Daoy (cell line): Measurements from ENCODE around the gene RTF2. TPM values are rescaled to one million over a fixed set of nuclear protein-coding genes. Genes with fewer than 3 reads are reported as not detected.

ENCODE experiments used
- DNase-seq: peaks from one replicate; pipeline ENCODE4 v3.0.0-alpha.2; 2015; ENCODE audit warnings: low read depth
- total RNA-seq: library from RNA; depleted of rRNA; stranded (reverse); fragments of >200 nt; shearing (Covaris generic); gene quantifications from 2 replicates; pipeline ENCODE4 v1.2.3, GENCODE V29; 2014; rRNA removed

Gene RTF2, protein sequence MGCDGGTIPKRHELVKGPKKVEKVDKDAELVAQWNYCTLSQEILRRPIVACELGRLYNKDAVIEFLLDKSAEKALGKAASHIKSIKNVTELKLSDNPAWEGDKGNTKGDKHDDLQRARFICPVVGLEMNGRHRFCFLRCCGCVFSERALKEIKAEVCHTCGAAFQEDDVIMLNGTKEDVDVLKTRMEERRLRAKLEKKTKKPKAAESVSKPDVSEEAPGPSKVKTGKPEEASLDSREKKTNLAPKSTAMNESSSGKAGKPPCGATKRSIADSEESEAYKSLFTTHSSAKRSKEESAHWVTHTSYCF
- 81.7 and 87.3 TPM in 2 replicates for total RNA-seq

DNA sequence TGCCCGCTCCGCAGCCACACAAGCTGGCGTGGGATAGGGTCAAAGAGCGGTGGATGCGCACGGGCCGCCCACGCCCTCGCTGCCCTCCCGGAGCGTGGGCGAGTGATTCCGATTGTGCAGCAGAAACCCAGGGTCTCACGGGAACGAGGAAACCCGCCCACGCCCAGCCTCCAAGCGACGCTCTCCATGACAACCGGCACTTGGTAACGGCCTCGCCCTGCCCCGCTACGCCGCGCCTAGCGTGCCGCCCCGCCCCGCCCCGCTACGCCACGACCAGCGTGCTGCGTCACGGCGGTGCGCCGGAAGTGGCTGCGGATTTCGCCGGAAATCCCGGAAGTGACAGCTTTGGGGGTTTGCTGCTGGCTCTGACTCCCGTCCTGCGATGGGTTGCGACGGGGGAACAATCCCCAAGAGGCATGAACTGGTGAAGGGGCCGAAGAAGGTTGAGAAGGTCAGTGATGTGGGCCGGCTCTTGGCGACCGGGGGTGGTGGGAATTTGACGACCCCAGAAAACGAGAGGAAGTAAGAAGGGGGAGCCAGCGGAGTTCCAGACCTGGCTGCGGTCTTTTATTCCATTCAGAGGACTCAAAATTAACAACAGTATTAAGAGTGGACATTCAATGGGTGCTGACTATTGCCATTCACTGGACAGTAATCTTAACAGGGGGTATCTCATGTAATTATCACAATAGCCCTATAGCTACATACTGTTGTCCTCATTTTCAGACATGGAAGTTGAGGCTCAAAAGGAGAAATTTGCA is at the start of gene RTF2:
Gene RTF2 (plus strand): TSS at position 312 of the 761 bp plus-strand sequence. CDS start 71 bp downstream, at position 383.
- DNase-seq, result peak; percentile 97

DNA sequence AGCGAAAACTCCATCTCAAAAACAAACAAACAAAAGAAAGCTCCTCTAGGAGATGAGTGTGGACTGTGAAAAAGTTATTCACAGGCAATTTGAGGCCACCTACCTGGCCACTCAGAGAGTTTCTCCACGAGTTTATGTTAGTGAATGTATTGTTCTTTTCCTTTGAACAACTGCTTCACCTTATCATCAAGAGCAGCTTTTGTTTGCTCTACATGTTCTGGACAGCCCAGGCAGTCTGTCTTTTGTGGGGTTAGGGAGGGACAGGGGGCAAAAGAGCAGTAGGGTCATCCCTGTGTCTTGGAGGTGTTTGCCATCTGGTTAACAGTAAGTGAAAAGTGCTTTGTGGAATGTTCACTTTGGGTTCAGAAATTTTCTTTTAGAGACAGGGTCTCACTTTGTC is 48.4 kb upstream of the RTF2 start:
- no peak for DNase-seq

DNA sequence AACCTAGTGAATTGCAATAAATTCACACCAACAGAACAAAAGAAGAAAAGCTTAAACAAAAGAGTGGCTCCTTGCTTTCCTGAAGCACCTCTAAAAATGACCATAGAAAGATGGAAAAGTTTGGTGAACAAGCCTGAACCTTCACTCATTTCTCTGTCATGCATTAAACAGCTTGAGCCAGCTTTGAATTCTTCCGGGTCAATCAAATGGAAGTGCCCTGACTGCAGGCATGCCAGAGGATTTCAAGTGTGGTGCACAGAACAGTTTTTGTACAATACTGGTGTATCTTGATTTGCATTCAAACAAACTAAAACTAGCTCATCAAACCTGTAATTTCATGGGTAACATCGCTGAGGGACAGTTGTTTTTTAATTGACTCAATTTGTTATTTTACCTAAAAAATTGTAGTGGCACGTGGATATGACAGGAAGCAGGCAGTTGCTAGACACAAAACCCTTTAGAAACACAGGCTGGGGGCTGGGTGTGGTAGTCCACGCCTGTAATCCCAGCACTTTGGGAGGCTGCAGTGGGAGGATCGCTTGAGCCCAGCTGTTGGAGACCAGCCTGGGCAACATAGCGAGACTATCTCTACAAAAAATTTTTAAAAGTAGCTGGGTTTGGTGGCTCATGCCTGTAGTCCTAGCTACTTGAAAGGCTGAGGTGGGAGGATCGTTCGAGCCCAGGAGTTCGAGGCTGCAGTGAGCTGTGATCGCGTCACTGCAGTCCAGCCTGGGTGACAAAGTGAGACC is 47.3 kb upstream of the RTF2 start:
- DNase-seq, result no peak

DNA sequence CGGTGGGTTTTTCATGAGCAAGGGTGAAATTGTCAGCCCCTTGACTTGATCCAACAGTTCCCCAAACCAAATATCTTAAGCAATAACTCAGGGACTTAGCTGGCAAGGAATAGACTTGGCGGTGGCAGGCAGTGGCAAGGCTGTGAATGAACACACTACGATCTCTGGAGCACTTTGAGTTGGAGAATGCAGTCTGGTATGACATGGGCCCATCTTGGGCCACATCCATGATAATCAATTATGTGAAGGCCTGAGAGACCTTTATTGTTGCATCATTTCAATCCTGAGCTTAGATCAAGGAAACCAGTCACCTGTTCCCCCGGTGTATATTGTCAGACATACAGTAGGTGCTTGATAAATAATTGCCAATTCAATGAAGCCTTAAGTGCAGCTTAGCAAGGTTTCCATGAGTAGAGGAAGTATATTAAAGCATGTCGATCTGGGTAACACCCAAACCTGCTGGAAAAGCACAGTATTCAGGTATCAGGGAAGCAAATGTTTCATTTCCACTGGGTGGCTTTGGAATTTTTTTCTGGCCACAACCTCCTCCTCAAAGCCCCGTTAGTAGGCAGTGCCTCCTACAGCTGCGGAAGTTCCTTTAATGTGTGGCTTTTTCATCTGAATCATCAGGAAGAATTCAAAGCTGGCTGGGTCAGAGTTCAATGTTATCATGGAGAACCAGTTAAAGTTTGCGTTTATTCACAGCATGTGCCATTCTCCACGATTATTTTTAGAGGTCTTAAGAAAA is 46.2 kb upstream of the RTF2 start:
- DNase-seq, result peak; percentile 81

DNA sequence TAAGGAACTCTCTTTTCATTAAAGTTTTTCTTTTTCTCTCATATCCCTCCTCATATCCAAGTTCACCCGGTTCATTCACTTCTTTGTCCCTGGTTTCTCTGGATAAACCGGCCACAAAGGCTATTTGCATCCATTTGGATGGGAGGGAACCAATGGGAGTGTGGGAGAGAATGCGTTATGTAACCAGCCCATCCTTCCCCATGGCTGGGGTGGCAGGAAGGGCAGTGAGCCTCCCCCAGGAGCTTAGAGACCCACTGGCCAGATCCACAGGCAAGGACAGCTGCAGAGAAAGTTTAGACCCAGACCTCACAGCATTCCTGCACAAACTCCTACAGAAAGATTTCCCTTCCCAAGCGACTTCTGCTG is 45.6 kb upstream of the RTF2 start:
- peak; percentile 47 for DNase-seq

DNA sequence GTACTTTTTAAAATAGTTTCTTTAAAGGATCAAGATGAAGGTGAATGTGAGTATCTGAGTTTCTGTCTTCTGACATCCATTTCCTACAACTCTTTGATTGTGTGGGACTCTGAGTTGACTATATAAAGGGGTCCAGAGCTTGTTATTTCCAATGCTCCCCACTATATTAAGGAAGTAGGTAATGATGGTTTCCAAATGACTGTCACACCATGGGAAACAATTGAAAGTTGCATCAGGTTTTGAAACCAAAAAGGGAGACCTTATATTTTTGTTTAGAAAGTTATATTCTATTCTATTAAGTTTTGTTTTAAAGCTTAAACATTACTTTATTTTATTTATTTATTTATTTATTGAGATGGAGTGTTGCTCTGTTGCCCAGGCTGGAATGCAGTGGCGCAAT is 45.2 kb upstream of the RTF2 start:
- DNase-seq, result no peak

DNA sequence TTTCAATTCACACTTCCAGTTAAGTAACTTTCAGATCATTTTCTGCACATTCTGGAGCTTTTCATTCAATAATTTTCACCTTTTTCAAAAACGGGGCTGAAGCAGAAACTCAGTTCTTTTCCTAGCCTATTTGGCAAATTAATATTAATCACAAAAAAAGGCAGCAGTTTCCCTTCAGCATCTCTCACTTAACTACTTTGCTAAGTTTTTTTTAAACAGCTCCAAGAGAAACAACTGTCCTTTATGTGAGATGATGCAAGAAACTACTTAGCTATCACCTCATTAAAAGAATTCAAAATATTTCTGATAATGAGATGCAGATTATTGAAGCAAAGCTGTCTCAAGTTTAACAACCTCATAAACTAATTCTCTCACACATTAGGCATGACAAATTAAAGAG is 44.5 kb upstream of the RTF2 start:
- no peak for DNase-seq

DNA sequence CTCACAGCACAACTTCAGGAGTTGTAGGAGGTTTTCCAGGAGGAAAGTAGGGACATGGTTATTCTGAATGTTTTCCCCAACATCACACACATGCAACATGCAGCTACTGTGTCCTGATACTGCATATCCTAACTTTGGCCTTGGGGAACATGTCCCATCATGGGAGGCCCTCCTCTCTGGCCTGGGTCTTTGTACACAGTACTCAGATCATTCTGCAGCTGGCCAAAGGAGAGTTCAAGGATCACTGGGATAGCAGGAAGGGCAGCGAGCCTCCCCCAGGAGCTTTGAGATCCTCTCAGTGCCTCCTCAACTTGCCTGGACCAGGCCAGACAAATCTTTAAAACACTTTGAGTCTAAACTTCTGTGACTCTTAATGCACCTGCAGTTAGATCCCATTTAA is 43.5 kb upstream of the RTF2 start:
- DNase-seq, result no peak

DNA sequence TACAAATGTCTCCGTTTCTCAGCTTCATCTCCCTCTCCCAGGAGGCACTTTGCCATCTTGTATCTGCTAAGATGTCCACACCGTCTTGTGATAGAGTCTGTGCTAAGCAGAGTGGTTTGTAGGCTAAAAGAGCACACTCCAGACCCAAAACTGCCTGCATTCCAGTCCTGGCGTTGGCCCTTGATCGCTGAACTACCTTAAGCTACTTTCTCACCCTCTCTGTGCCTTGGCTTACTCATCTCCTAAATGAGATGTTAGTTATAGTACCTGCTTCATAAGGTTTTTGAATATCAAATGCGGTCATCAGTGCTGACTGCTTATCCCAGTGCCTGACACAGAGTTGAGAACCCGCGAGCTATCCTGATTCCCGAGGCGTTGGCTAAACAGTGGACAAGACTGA is 42.4 kb upstream of the RTF2 start:
- no peak for DNase-seq

DNA sequence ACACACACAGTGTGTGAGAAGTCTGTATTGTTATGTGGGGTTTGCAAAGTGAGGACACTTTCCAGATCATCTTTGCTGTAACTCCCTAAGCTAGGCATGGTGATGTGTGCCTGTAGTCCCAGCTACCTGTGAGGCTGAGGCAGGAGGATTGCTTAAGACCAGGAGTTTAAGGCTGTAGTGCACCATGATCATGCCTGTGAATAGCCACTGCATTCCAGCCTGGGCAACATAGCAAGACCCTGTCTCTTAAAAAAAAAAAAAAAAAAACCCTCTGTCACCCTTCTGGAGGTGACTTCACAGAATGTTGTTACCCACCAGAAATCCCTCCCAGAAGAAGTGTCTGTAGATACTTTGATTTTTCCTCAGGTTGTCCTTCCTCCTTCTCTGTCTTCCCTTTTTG is 41.5 kb upstream of the RTF2 start:
- no peak for DNase-seq

DNA sequence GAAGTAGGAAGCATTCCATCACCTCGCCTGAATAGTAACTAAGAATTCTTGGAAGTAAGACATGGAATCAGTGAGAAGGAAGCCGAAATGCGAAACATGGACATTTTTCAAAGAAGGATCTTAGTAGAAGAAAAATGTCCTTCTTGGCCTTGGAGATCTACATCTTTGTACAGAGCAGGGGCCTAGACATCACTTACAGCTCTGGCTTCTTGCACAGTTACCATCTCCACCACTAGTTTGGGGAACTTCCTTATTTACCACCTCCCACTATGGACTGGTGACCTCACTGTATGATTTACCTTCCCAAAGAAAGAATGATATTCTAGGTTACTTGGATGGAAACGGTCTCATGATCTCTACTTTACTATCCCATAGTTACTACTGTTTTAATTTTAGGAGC is 40.6 kb upstream of the RTF2 start:
- no peak for DNase-seq

DNA sequence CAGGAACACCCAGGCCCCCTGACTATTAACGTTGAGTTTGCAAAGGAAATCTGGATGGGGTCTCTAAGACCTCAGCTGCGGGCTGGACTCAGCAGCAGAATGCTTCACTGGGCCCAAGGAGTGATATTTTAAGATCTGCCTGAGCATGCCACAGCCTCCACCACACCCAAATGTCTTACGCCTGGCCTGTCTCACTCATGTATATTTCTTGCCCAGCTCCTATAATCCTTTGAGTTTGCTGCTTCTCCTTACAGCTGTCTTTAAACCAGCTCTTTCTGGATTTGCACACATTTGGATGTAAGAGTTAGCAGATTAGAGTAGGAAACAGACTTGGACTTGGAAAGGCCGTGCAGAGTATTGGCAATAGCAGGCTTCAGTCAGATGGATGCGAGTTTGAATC is 40.0 kb upstream of the RTF2 start:
- no peak for DNase-seq

DNA sequence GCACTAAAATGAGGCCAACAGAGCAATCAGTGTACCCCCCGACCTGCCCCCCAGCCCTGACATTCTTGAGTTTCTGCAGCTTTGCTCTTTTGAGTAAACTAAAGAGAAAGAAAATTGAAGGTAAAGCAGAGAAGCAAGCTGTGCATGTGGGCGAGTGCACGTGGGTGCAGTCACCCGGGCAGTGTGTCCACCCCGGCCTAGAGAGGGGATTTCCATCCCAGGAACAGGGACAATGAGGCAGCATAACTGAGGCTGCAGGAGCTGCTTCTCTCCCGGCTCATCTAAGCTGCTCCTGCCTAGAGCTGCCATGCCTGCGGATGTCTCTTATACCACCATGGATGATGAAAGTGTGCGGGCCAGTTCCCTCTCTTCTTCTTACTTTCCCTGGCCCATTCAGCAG is 39.5 kb upstream of the RTF2 start:
- DNase-seq, result no peak

DNA sequence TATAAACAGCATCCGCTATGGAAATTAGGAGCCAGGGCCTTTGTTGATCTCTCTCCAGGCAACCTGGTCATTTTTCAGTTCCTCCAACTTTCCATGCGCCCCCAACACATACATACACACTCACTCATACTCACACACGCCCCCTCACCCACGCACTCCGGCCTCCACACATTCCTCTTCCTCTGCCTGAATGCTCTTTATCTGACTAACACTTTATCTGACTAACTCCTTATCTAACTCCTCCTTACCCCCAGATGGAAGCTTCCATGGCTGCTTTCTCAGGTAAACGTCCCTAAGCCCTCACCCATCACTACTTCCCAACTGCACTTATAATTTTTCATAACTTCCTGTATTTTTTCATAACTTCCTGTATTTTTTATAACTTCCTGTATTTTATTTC is 38.9 kb upstream of the RTF2 start:
- peak; percentile 67 for DNase-seq

DNA sequence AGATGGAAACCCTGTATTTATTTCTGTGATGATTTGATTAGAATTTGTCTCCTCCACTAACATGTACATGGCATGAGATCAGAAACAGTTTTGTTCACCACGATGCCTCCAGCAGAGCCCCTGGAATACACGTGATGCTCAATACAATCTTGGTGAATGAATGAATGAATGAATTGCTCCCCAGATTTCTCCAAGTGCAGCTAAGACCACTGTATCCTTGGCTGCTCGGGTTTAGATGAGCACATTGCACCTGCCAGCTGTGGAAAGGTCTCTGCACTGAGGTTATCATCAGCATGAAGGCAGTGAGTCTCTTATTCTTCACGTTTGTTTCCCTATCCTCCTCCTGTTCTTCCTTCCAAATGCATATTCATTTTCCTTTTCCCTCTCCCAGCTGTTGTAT is 38.5 kb upstream of the RTF2 start:
- DNase-seq, result no peak

DNA sequence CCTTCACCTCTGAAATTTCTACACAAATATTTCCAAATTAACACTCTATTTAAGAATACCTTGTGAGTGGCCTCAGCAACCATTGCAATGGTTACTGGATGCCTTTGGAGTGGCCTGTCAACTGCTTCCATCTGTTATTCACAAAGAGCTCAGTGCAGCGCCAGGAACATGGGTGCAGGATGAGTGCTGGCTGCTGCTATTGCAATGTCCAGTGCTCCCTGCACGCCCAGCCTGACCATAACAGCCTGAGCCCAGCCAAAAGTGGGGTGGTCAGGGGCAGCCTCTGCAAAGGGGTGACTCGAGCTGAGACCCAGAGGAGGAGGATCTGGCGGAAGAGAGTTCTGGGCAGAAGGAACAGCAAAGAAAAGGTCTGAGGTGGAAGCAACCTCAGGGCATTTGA is 38.0 kb upstream of the RTF2 start:
- DNase-seq, result no peak

DNA sequence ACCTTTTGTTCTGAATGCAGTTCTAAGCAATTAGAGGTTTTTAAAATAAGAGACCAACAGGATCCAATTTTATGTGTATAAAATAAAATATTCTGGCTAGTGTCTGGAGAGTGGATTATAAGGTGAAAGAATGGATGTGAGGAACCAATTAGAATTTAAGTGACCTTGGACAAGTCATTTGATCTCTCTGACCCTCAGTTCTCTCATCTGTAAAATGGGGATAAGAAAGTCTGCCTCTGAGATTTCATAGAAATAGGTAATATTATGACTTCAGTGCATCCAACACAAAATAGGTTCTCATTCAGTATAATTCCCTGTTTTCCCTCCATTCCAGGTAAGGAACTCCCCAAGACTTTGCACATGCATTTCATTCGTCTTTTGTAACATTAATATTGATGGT is 37.5 kb upstream of the RTF2 start:
- no peak for DNase-seq

DNA sequence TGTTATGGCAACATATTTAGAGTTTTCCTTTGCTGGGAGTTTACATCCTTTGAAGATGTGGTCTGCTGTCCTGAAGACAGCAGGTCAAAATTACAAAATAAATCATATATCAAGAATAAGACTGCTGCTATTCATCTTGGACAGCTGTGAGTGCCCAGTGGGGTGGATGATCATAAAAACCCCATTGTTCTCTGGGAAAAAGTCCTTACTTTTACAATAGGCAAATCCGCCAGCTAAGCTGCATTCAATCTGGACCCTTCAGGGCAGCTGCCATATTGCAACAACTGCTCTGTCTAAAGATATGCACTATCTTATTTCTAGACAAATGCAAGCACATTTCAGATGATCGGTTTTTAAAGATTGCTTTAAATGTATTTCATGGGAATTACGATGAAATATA is 37.0 kb upstream of the RTF2 start:
- DNase-seq, result no peak

DNA sequence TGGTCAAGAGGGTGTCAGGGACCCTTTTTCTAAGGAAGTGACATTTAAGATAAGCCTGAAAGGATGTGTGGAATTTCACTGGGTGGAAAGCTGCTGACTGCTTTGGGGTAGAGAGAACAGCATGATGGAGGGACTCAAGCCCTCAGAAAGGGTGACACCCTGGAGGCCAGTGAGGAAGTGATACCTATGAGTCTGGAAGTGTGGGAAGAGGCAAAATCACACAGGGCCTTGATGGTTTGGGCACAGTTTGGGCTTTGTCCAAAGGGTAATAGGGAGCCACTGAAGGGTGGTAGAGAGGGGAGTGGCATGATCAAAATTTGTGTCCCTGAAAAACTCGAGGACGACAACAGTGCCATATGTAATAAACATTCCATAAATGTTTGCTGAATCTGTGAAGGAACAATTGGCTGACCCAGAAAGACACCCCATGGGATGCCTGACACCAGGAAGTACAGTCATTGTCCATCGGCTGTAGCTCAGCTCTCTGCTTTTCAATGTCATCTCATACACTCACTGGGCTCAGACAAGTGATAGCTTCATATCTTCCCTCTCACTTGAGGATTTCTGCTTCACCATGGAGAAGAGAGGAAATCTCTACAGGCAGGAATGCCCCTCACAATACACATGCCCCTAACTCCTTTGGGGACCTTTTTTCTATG is 35.1 kb upstream of the RTF2 start:
- no peak for DNase-seq

DNA sequence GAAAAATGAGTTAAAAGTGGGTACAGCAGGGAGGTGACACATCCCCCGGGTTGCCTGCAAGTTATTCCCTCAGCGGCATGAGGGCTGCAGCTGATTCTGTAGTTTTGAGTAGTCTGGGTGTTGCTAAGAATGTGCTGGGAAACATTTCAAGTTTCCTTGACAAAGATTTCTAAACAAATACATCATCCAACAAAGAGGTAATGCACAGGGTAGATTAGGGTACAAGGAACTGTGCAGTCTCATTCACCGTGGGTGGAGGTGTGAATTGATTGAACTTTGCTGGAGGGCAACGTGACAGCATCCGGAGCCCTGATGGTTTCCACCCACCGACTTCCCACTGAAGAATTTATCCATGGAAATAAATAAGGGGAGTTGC is 34.6 kb upstream of the RTF2 start:
- peak; percentile 23 for DNase-seq

DNA sequence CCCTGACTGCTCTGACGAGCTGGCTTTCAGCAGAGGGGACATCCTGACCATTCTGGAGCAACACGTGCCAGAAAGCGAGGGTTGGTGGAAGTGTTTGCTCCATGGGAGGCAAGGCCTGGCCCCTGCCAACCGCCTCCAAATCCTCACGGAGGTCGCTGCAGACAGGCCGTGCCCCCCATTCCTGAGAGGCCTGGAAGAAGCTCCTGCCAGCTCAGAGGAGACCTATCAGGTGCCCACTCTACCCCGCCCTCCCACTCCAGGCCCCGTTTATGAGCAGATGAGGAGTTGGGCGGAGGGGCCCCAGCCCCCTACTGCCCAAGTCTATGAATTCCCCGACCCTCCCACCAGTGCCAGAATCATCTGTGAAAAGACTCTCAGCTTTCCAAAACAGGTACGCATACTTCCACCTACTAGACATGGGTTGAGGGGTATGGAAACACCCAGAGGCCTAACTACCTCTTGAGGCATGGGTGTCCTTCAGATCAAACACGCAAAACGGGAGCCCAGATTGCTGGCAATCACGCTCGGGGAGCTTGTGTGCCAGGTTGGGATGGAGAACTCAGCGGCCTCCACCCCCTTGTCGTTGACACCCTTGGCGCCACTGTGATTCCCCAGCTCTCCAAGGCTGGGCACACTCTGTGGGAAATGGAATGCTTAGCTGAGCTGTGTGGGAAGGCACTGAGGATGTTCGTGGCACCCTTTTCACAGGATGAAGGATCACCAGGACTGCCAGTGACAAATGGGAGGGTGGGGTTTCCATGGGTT is 31.0 kb upstream of the RTF2 start:
- no peak for DNase-seq
